Mesendoderm (in vitro differentiated cells): ENCODE measurements around the gene TWIST2.

ENCODE experiments used
- DNase-seq: peaks from one replicate; pipeline ENCODE4 v3.0.0; 2013
- H2AK5ac ChIP-seq: 2 replicates; pipeline ENCODE4 v1.6.1; 2013; ENCODE audit warnings: low read length, inconsistent platforms
- H2BK120ac ChIP-seq: 2 replicates; pipeline ENCODE4 v1.6.1; 2013; ENCODE audit warnings: low read depth, mild to moderate bottlenecking, low read length, moderate library complexity, mixed read lengths
- H2BK15ac ChIP-seq: replicated peaks from 2 replicates; pipeline ENCODE4 v1.6.1; 2013; ENCODE audit warnings: low read depth, mild to moderate bottlenecking, moderate library complexity
- H2BK5ac ChIP-seq: 2 replicates; pipeline ENCODE4 v1.6.1; 2013; ENCODE audit warnings: low read length, inconsistent platforms
- H3K18ac ChIP-seq: 2 replicates; pipeline ENCODE4 v1.6.1; 2013; ENCODE audit warnings: mild to moderate bottlenecking, low read length, mixed read lengths
- H3K23ac ChIP-seq: one replicate; pipeline ENCODE4 v1.6.1; 2013; ENCODE audit warnings: low read length
- H3K27ac ChIP-seq: 2 replicates; pipeline ENCODE4 v1.5.1; 2013; ENCODE audit warnings: low read depth, mild to moderate bottlenecking, inconsistent platforms, low read length, moderate library complexity
- H3K27me3 ChIP-seq: 2 replicates; pipeline ENCODE4 v1.6.1; 2013; ENCODE audit warnings: low read length, control low read depth, mild to moderate bottlenecking, inconsistent platforms; ENCODE audit not compliant: insufficient read depth, poor library complexity
- H3K36me3 ChIP-seq: 2 replicates; pipeline ENCODE4 v1.6.1; 2013; ENCODE audit warnings: low read length, inconsistent platforms; ENCODE audit not compliant: control insufficient read depth, insufficient read depth
- H3K4ac ChIP-seq: one replicate; pipeline ENCODE4 v1.6.1; 2013; ENCODE audit warnings: low read depth, mild to moderate bottlenecking, low read length, moderate library complexity
- H3K4me1 ChIP-seq: 2 replicates; pipeline ENCODE4 v1.6.1; 2013; ENCODE audit warnings: low read depth, low read length, inconsistent platforms; ENCODE audit not compliant: control insufficient read depth
- H3K4me2 ChIP-seq: 2 replicates; pipeline ENCODE4 v1.6.1; 2013; ENCODE audit warnings: low read length
- H3K4me3 ChIP-seq: 2 replicates; pipeline ENCODE4 v1.5.1; 2013; ENCODE audit warnings: mild to moderate bottlenecking, low read length
- H3K56ac ChIP-seq: one replicate; pipeline ENCODE4 v1.6.1; 2013; ENCODE audit warnings: low read length
- H3K79me1 ChIP-seq: 2 replicates; pipeline ENCODE4 v1.6.1; 2013; ENCODE audit warnings: low read length, inconsistent platforms
- H3K79me2 ChIP-seq: 2 replicates; pipeline ENCODE4 v1.6.1; 2013; ENCODE audit warnings: mild to moderate bottlenecking, low read length; ENCODE audit not compliant: control insufficient read depth, insufficient read depth
- H3K9ac ChIP-seq: 2 replicates; pipeline ENCODE4 v1.6.1; 2013; ENCODE audit warnings: low read length, inconsistent platforms
- H4K5ac ChIP-seq: one replicate; pipeline ENCODE4 v1.6.1; 2013; ENCODE audit warnings: low read length
- H4K8ac ChIP-seq: one replicate; pipeline ENCODE4 v1.6.1; 2013; ENCODE audit warnings: low read depth, mild to moderate bottlenecking, control low read depth, low read length, moderate library complexity
- WGBS: extraction: QIAGEN DNeasy Blood & Tissue Kit; methylation state at CpG from one replicate; pipeline ENCODE4 v1.1.7; 2013; ENCODE audit warnings: low lambda C conversion rate, missing lambda C conversion rate; ENCODE audit not compliant: insufficient coverage; ENCODE audit errors: extremely low coverage; 5-methylcytosine and 5-hydroxymethylcytosine counted together

TWIST2 gene

DNA sequence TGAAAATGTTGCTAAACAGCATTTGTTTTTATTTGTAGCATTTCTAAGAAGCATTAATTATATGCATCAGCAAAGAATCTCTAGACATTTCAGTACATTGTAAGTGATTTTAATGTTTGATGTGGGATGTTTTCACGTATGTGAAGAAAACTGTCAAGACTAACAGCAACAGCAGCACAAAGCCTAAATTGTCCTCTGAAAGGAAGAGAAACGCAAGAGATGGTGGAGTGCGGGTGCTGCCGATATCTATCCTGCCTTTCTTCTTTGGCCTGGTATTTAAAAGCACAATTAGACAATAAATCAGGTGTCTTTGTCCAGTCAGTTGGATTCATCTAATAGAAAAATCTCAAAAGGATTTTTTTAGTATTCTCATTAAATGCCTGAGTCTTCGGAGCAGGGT, 3.1 kb downstream of the TWIST2 start:
- Histone ChIP-seq H3K4me1 (no peaks in the 10 kb centered on the region), H2BK5ac (no peak overlapping the region), H4K8ac (no peak overlapping the region), H3K18ac (no peak overlapping the region), H3K27me3 (peaks cover 38% of the 10 kb centered on the region), H3K4me3 (no peak overlapping the region), H4K5ac (no peak overlapping the region), H3K23ac (no peak overlapping the region), H3K56ac (no peak overlapping the region), H2AK5ac (no peak overlapping the region), H2BK15ac (no peak overlapping the region), H3K79me2 (no peaks in the 10 kb centered on the region), H3K79me1 (no peaks in the 10 kb centered on the region), H3K36me3 (no peaks in the 10 kb centered on the region), H3K27ac (no peak overlapping the region), H2BK120ac (no peak overlapping the region), H3K9ac (no peak overlapping the region), H3K4me2 (no peak overlapping the region), H3K4ac (no peak overlapping the region)
- no CpG with 5 or more reads among the region's 5 CpGs for whole genome bisulfite sequencing
- DNase-seq = no peak

GRCh38 chr2:238851761-238852160, 3.9 kb downstream of the TWIST2 start:
- WGBS = no CpG with 5 or more reads among the region's 3 CpGs
- Histone ChIP-seq H2BK15ac (no peak overlapping the region), H3K4ac (no peak overlapping the region), H3K9ac (no peak overlapping the region), H3K27me3 (peaks cover 31% of the 10 kb centered on the region), H3K4me2 (no peak overlapping the region), H3K4me3 (no peak overlapping the region), H2AK5ac (no peak overlapping the region), H3K36me3 (no peaks in the 10 kb centered on the region), H4K5ac (no peak overlapping the region), H2BK120ac (no peak overlapping the region), H3K23ac (no peak overlapping the region), H3K18ac (no peak overlapping the region), H3K27ac (no peak overlapping the region), H2BK5ac (no peak overlapping the region), H4K8ac (no peak overlapping the region), H3K79me2 (no peaks in the 10 kb centered on the region), H3K4me1 (no peaks in the 10 kb centered on the region), H3K79me1 (no peaks in the 10 kb centered on the region), H3K56ac (no peak overlapping the region)
- no peak for DNase-seq

GRCh38 chr2:238852206-238852869, 4.5 kb downstream of the TWIST2 start:
- Histone ChIP-seq H3K4ac (no peak overlapping the region), H2BK5ac (no peak overlapping the region), H3K9ac (no peak overlapping the region), H3K79me1 (no peaks in the 10 kb centered on the region), H3K4me1 (no peaks in the 10 kb centered on the region), H2BK120ac (no peak overlapping the region), H3K27me3 (peaks cover 26% of the 10 kb centered on the region), H4K8ac (no peak overlapping the region), H3K79me2 (no peaks in the 10 kb centered on the region), H3K18ac (no peak overlapping the region), H3K27ac (no peak overlapping the region), H2BK15ac (no peak overlapping the region), H2AK5ac (no peak overlapping the region), H3K4me2 (no peak overlapping the region), H3K23ac (no peak overlapping the region), H3K56ac (no peak overlapping the region), H3K36me3 (no peaks in the 10 kb centered on the region), H4K5ac (no peak overlapping the region), H3K4me3 (no peak overlapping the region)
- WGBS = no CpG with 5 or more reads among the region's 9 CpGs
- DNase-seq = no peak

DNA sequence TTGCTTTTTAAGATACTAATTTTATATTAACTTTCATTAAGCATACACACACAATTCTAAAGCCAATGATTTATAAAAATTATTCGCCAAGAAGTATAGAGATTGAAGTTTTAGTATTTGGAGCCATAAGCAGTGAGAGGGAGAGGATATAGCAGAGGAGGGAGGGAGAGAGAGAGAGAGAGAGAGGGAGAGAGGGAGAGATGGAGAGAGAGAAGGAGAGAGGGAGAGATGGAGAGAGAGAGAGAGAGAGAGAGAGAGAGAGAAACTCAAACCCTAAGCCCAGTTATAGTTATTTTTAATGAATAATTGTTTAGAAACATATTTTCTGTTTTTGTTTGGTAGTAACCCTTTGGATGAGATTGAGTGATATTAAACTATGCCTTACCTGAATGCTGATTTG, 5.3 kb downstream of the TWIST2 start:
- H2BK5ac ChIP-seq = no peak overlapping the region
- peaks cover 26% of the 10 kb centered on the region for H3K27me3 ChIP-seq
- no peak overlapping the region for H3K4ac ChIP-seq
- no peak overlapping the region for H2BK120ac ChIP-seq
- H3K4me2 ChIP-seq = no peak overlapping the region
- H3K27ac ChIP-seq = no peak overlapping the region
- H3K9ac ChIP-seq = no peak overlapping the region
- no peaks in the 10 kb centered on the region for H3K4me1 ChIP-seq
- H4K5ac ChIP-seq = no peak overlapping the region
- H3K56ac ChIP-seq = no peak overlapping the region
- no CpG with 5 or more reads among the region's 1 CpG for WGBS
- no peak overlapping the region for H4K8ac ChIP-seq
- H2AK5ac ChIP-seq = no peak overlapping the region
- no peaks in the 10 kb centered on the region for H3K36me3 ChIP-seq
- H3K79me1 ChIP-seq = no peaks in the 10 kb centered on the region
- H2BK15ac ChIP-seq = no peak overlapping the region
- DNase-seq = no peak
- H3K4me3 ChIP-seq = no peak overlapping the region
- H3K18ac ChIP-seq = no peak overlapping the region
- H3K79me2 ChIP-seq = no peaks in the 10 kb centered on the region
- H3K23ac ChIP-seq = no peak overlapping the region

GRCh38 chr2:238853721-238854120, 5.8 kb downstream of the TWIST2 start:
- H3K4me3 ChIP-seq = no peak overlapping the region
- H3K79me2 ChIP-seq = no peaks in the 10 kb centered on the region
- no peak overlapping the region for H3K27ac ChIP-seq
- no peaks in the 10 kb centered on the region for H3K4me1 ChIP-seq
- H2BK15ac ChIP-seq = no peak overlapping the region
- H3K4me2 ChIP-seq = no peak overlapping the region
- H2BK120ac ChIP-seq = no peak overlapping the region
- H3K23ac ChIP-seq = no peak overlapping the region
- no CpG with 5 or more reads among the region's 9 CpGs for WGBS
- no peak overlapping the region for H3K18ac ChIP-seq
- H4K5ac ChIP-seq = no peak overlapping the region
- H3K79me1 ChIP-seq = no peaks in the 10 kb centered on the region
- H3K27me3 ChIP-seq = peaks cover 22% of the 10 kb centered on the region
- H4K8ac ChIP-seq = no peak overlapping the region
- no peak overlapping the region for H3K9ac ChIP-seq
- H2AK5ac ChIP-seq = no peak overlapping the region
- no peak overlapping the region for H3K56ac ChIP-seq
- DNase-seq = no peak
- no peak overlapping the region for H2BK5ac ChIP-seq
- H3K4ac ChIP-seq = no peak overlapping the region
- H3K36me3 ChIP-seq = no peaks in the 10 kb centered on the region

DNA sequence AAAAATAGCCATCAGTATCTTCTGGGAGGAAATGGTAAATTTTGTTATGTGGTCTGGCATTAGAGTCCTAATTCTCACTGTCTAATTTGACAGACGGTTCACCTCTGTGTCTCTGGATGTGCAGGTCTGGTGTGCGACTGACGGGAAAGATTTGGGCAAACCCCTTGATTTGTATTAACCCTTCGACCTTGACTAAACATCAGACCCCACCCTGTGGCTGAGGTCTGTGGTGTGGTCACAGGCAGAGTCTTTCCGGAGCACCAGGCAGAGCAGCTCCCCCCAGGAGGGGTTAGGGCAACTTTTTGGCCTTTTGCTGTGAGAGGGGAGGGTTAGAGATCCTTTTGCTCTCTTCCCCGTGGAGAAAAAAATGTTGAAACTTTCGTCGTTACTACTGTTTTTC, 6.4 kb downstream of the TWIST2 start:
- H3K4me1 ChIP-seq = no peaks in the 10 kb centered on the region
- no peak overlapping the region for H2BK5ac ChIP-seq
- no peak overlapping the region for H2BK120ac ChIP-seq
- H2BK15ac ChIP-seq = no peak overlapping the region
- H3K9ac ChIP-seq = no peak overlapping the region
- no peaks in the 10 kb centered on the region for H3K79me2 ChIP-seq
- no peak overlapping the region for H3K56ac ChIP-seq
- no peaks in the 10 kb centered on the region for H3K36me3 ChIP-seq
- no peak overlapping the region for H2AK5ac ChIP-seq
- no peak overlapping the region for H3K4ac ChIP-seq
- H3K18ac ChIP-seq = no peak overlapping the region
- H3K27me3 ChIP-seq = peaks cover 17% of the 10 kb centered on the region
- no peak overlapping the region for H3K4me3 ChIP-seq
- H3K23ac ChIP-seq = no peak overlapping the region
- H4K5ac ChIP-seq = no peak overlapping the region
- DNase-seq = no peak
- no peak overlapping the region for H3K27ac ChIP-seq
- no peaks in the 10 kb centered on the region for H3K79me1 ChIP-seq
- H4K8ac ChIP-seq = no peak overlapping the region
- WGBS = no CpG with 5 or more reads among the region's 8 CpGs
- H3K4me2 ChIP-seq = no peak overlapping the region
